NB4 (cell line): ENCODE data around the gene NR1H2.
"Not testable (repeated sequence)": the region's sequence is repeated elsewhere in the genome, so short reads cannot be mapped to it uniquely, and the experiment has no call there.

Experiments
- MAX ChIP-seq: IDR thresholded peaks from 2 replicates; pipeline ENCODE4 v1.6.1; 2011; ENCODE audit warnings: low read depth, low read length
- MYC ChIP-seq: IDR thresholded peaks from 2 replicates; pipeline ENCODE4 v1.6.1; 2011; ENCODE audit warnings: low read depth, low read length
- POLR2A ChIP-seq: IDR thresholded peaks from 2 replicates; pipeline ENCODE4 v1.6.1; 2011; ENCODE audit warnings: mild to moderate bottlenecking; ENCODE audit not compliant: insufficient read length; ENCODE audit errors: extremely low read depth
- TF ChIP-seq, protein P1 (sequence below): IDR thresholded peaks from one replicate; pipeline ENCODE4 v1.5.1; 2012; ENCODE audit warnings: low read depth, low read length

- TF ChIP-seq, protein P1, sequence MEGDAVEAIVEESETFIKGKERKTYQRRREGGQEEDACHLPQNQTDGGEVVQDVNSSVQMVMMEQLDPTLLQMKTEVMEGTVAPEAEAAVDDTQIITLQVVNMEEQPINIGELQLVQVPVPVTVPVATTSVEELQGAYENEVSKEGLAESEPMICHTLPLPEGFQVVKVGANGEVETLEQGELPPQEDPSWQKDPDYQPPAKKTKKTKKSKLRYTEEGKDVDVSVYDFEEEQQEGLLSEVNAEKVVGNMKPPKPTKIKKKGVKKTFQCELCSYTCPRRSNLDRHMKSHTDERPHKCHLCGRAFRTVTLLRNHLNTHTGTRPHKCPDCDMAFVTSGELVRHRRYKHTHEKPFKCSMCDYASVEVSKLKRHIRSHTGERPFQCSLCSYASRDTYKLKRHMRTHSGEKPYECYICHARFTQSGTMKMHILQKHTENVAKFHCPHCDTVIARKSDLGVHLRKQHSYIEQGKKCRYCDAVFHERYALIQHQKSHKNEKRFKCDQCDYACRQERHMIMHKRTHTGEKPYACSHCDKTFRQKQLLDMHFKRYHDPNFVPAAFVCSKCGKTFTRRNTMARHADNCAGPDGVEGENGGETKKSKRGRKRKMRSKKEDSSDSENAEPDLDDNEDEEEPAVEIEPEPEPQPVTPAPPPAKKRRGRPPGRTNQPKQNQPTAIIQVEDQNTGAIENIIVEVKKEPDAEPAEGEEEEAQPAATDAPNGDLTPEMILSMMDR: not testable (repeated sequence)
- not testable (repeated sequence) for TF ChIP-seq POLR2A, MAX, MYC
These were observed 29.1 kb upstream of the NR1H2 start for GRCh38 chr19:50347089-50347581.
